ENCODE results near the gene ANKRD63.

- no peak for TF ChIP-seq CTCF (conservative IDR thresholded peaks at IDR 0.05 in 1 of 2, IDR thresholded peaks at IDR 0.05 in 1 of 2; ENCODE audit: low read depth in 1 of 2, low read length in 2 of 2)
- no peak for TF ChIP-seq EZH2 (IDR thresholded peaks at IDR 0.05; ENCODE audit: low read length, missing control alignments)
Measured at GRCh38 chr15:40240619-40241221, 42.1 kb downstream of the ANKRD63 start.

All from fibroblast of lung (primary cell).